GM12878 (cell line): ENCODE results near the gene MAST4. TPM values are rescaled to one million over a fixed set of nuclear protein-coding genes. Genes with fewer than 3 reads are reported as not detected.

Experiments
- ATAC-seq: fragments of 200-7000 bp; cut with Tn5 transposase; 3 replicates; pipeline ENCODE4 v1.9.1; 2020; ENCODE audit warnings: mild to moderate bottlenecking, moderate library complexity
- BruUV-seq: library from RNA; stranded (reverse); fragments of 400-500 nt; replicated peaks from 2 replicates; lab custom pipeline; 2021; lab: Mats Ljungman, UMichigan
- CTCF ChIA-PET: fragments of 300-600 bp; sonication (Branson Sonifier 250); formaldehyde crosslinking; extraction: SDS; loops from one replicate; lab custom pipeline; 2021; ENCODE audit warnings: inconsistent platforms; lab: Yijun Ruan, JAX
- POLR2A ChIA-PET: fragments of 350-600 bp; formaldehyde crosslinking; extraction: SDS; loops from one replicate; lab custom pipeline; 2021; ENCODE audit warnings: inconsistent platforms; lab: Charles Lee
- RAD21 ChIA-PET: fragments of 300-600 bp; sonication (Branson Sonifier 250); formaldehyde crosslinking; loops from one replicate; lab custom pipeline; 2023; ENCODE audit warnings: antibody characterized with exemption; ENCODE audit not compliant: unreplicated experiment; lab: Charles Lee
- SMC1A ChIA-PET: fragments of 300-600 bp; sonication (Branson Sonifier 250); formaldehyde crosslinking; loops from one replicate; lab custom pipeline; 2023; ENCODE audit not compliant: unreplicated experiment, uncharacterized antibody; lab: Charles Lee
- DNase-seq: peaks from one replicate; pipeline ENCODE4 v3.0.0-alpha.2; 2011; ENCODE audit warnings: low read depth, low spot score
- FAIRE-seq: peaks from 3 replicates; lab custom pipeline; 2011; peaks lifted over from hg19 to GRCh38; lab: Jason Lieb, UNC
- H2AFZ ChIP-seq: 2 replicates; pipeline ENCODE4 v1.6.0; 2011; ENCODE audit warnings: low read depth, low read length, control low read depth; ENCODE audit not compliant: control insufficient read depth
- H3K27ac ChIP-seq: 2 replicates; pipeline ENCODE4 v1.5.1; 2011; ENCODE audit warnings: control low read depth; ENCODE audit not compliant: control insufficient read depth, insufficient read depth
- H3K27me3 ChIP-seq, 2 experiments: replicated peaks in 1 of 2; 2 replicates each; pipeline versions ENCODE4 v1.6.0 to v1.6.1; 2011; ENCODE audit warnings: low read length in 1 of 2; ENCODE audit not compliant: control insufficient read depth in 2 of 2, insufficient read depth in 2 of 2
- H3K36me3 ChIP-seq, 2 experiments: 2 replicates each; pipeline ENCODE4 v1.5.1; 2011; ENCODE audit warnings: low read length in 1 of 2; ENCODE audit not compliant: control insufficient read depth in 2 of 2, insufficient read depth in 2 of 2
- H3K4me1 ChIP-seq: 2 replicates; pipeline ENCODE4 v1.6.1; 2011; ENCODE audit warnings: mild to moderate bottlenecking, low read length, moderate library complexity, mixed read lengths; ENCODE audit not compliant: control insufficient read depth, insufficient read depth
- H3K4me2 ChIP-seq: 2 replicates; pipeline ENCODE4 v1.6.0; 2011; ENCODE audit warnings: control low read depth; ENCODE audit not compliant: control insufficient read depth, insufficient read depth
- H3K4me3 ChIP-seq: fragments of 200-600 bp; sonication (generic); 2 replicates; pipeline ENCODE4 v1.5.1; 2016
- H3K79me2 ChIP-seq: 2 replicates; pipeline ENCODE4 v1.6.0; 2011; ENCODE audit warnings: low read length; ENCODE audit not compliant: control insufficient read depth, insufficient read depth
- H3K9ac ChIP-seq: 2 replicates; pipeline ENCODE4 v1.8.0; 2011; ENCODE audit warnings: low read length, control low read depth, mixed read lengths; ENCODE audit not compliant: control insufficient read depth, insufficient read depth
- H3K9me3 ChIP-seq: replicated peaks from 3 replicates; pipeline ENCODE4 v1.5.1; 2011; ENCODE audit warnings: mild to moderate bottlenecking, low read length; ENCODE audit not compliant: control insufficient read depth, insufficient read depth
- H4K20me1 ChIP-seq: 2 replicates; pipeline ENCODE4 v1.6.0; 2011; ENCODE audit not compliant: control insufficient read depth, insufficient read depth
- ASH2L ChIP-seq: fragments of 300-600, 200-600 bp; sonication (generic); IDR thresholded peaks from 2 replicates; pipeline ENCODE4 v1.6.1; 2017; ENCODE audit warnings: low read depth, mild to moderate bottlenecking, borderline replicate concordance
- ATF3 ChIP-seq: IDR thresholded peaks from 2 replicates; pipeline ENCODE4 v1.6.1; 2011; ENCODE audit warnings: low read depth, mild to moderate bottlenecking, low read length, moderate library complexity, borderline replicate concordance; ENCODE audit errors: extremely low read depth
- ATF7 ChIP-seq: fragments of 450-650 bp; IDR thresholded peaks from 2 replicates; pipeline ENCODE4 v1.6.1; 2016; ENCODE audit warnings: low read depth, mild to moderate bottlenecking
- BACH1 ChIP-seq: fragments of 450-650 bp; IDR thresholded peaks from 2 replicates; pipeline ENCODE4 v1.6.1; 2017; ENCODE audit warnings: mild to moderate bottlenecking, borderline replicate concordance
- CTCF ChIP-seq, 3 experiments: IDR thresholded peaks in 2 of 3; conservative IDR thresholded peaks in 1 of 3; 2 replicates each; pipeline ENCODE4 v1.5.1; 2011; ENCODE audit warnings: low read depth in 3 of 3, low read length in 3 of 3, mild to moderate bottlenecking in 3 of 3, control low read depth in 2 of 3, moderate library complexity in 2 of 3, inconsistent platforms in 1 of 3, mixed read lengths in 1 of 3; ENCODE audit not compliant: control insufficient read depth in 2 of 3, insufficient read depth in 1 of 3; ENCODE audit errors: extremely low read depth in 1 of 3
- E2F4 ChIP-seq: IDR thresholded peaks from 2 replicates; pipeline ENCODE4 v1.6.1; 2012; ENCODE audit warnings: low read depth, low read length, improper control_type of control experiment
- EGR1 ChIP-seq, 2 experiments: IDR thresholded peaks; 1 replicate in 1 of 2; 2 replicates in 1 of 2; pipeline ENCODE4 v1.6.1; 2011 to 2012; ENCODE audit warnings: low read depth in 2 of 2, low read length in 2 of 2, borderline replicate concordance in 1 of 2, mild to moderate bottlenecking in 1 of 2, moderate library complexity in 1 of 2
- FOXK2 ChIP-seq: fragments of 450-650 bp; IDR thresholded peaks from 2 replicates; pipeline ENCODE4 v1.6.1; 2017; ENCODE audit warnings: mild to moderate bottlenecking, moderate library complexity
- IRF4 ChIP-seq: IDR thresholded peaks from 2 replicates; pipeline ENCODE4 v1.6.1; 2011; ENCODE audit warnings: low read depth, low read length
- KAT2A ChIP-seq: conservative IDR thresholded peaks from 2 replicates; pipeline ENCODE4 v1.6.1; 2011; ENCODE audit warnings: low read depth, low read length; ENCODE audit not compliant: control insufficient read depth
- MEF2B ChIP-seq: fragments of 450-650 bp; IDR thresholded peaks from 2 replicates; pipeline ENCODE4 v1.6.1; 2018; ENCODE audit warnings: mild to moderate bottlenecking, moderate library complexity; ENCODE audit not compliant: partially characterized antibody, poor library complexity, severe bottlenecking
- NRF1 ChIP-seq: conservative IDR thresholded peaks from 2 replicates; pipeline ENCODE4 v1.6.1; 2011; ENCODE audit warnings: mild to moderate bottlenecking, low read depth, low read length, improper control_type of control experiment
- RAD21 ChIP-seq: IDR thresholded peaks from 2 replicates; pipeline ENCODE4 v1.6.1; 2011; ENCODE audit warnings: mild to moderate bottlenecking, low read depth, low read length, moderate library complexity; ENCODE audit not compliant: insufficient read depth
- TARDBP ChIP-seq: IDR thresholded peaks from 2 replicates; pipeline ENCODE4 v1.6.1; 2016; ENCODE audit warnings: borderline replicate concordance
- TBL1XR1 ChIP-seq: IDR thresholded peaks from 2 replicates; pipeline ENCODE4 v1.6.1; 2012; ENCODE audit warnings: low read depth, low read length, improper control_type of control experiment
- ZNF592 ChIP-seq: fragments of 450-650 bp; IDR thresholded peaks from 2 replicates; pipeline ENCODE4 v1.6.1; 2017; ENCODE audit warnings: mild to moderate bottlenecking, moderate library complexity
- WGBS: methylation state at CpG from one replicate; pipeline ENCODE4 v1.1.6; 2016; ENCODE audit warnings: low lambda C conversion rate; ENCODE audit not compliant: insufficient replicate concordance, insufficient coverage; ENCODE audit errors: missing lambda C conversion rate; 5-methylcytosine and 5-hydroxymethylcytosine counted together
- in situ Hi-C: fragments of 300-500 bp; cut with MboI; formaldehyde crosslinking; loops from 9 replicates; pipeline ENCODE4 v1.14.3; 2018; ENCODE audit warnings: mixed read lengths
- intact Hi-C: fragments of 100-400 bp; cut with micrococcal nuclease; formaldehyde crosslinking; loops from one replicate; pipeline ENCODE4 v1.14.2; 2022; ENCODE audit not compliant: unreplicated experiment
- polyA plus RNA-seq, 11 experiments: library from polyadenylated mRNA; depleted of rRNA in 4 of 11; unstranded in 6 of 11; stranded (reverse) in 5 of 11; fragments of >200 nt; fragmentation: Nextera tagmentation in 4 of 11; fragmentation: Illumina TruSeq in 1 of 11; extraction: Ambion mirVana in 4 of 11; extraction: Trizol in 1 of 11; gene quantifications; 1 replicate in 1 of 11; 2 replicates in 10 of 11; pipeline versions ENCODE4 v1.2.1 to v1.2.3, GENCODE V29; 2011 to 2016; ENCODE audit warnings: inconsistent platforms in 2 of 11, missing spikeins in 2 of 11, low read depth in 1 of 11
- total RNA-seq, 4 experiments: library from RNA; depleted of rRNA in 3 of 4; stranded (reverse); fragments of >200 nt in 3 of 4; fragmentation: Illumina TruSeq in 1 of 4; extraction: Trizol in 1 of 4; gene quantifications; 2 replicates each; pipeline versions ENCODE4 v1.2.1 to v1.2.3, GENCODE V29; 2013 to 2021

The MAST4 gene
- total and polyA plus RNA-seq, 10 of the 15 experiments (the other 5 are each of a cell fraction or from before 2014, with no cell fraction given), result 0.02 to 1.6 (median 0.29) TPM; not detected in 1

- Histone ChIP-seq H3K36me3 (no peaks in the 10 kb centered on the region), H3K9ac (no peak overlapping the region), H4K20me1 (no peaks in the 10 kb centered on the region), H3K4me1 (peaks cover 7% of the 10 kb centered on the region), H3K27ac (no peak overlapping the region), H3K27me3 (peaks cover 0 to 6% of the 10 kb centered on the region in 2 experiments; a peak in 2 of 4 replicates), H3K9me3 (no peaks in the 10 kb centered on the region), H3K4me2 (0 out of 2 replicates have a peak overlapping the region, but pooled peaks have one; percentile 0), H3K4me3 (no peak overlapping the region), H3K79me2 (no peaks in the 10 kb centered on the region), H2AFZ (no peak overlapping the region)
- CTCF ChIA-PET, result interaction anchor here (0.6 to 3.2 kb wide), 4 partner anchors 9 to 528 kb away, joined by 3 to 8 read pairs (median 4); no protein-coding TSS in a partner anchor
- in situ Hi-C loops, result no loop called here
- SMC1A ChIA-PET, result interaction anchor here (0.6 to 1.5 kb wide), 3 partner anchors 10 to 270 kb away, joined by 3 to 7 read pairs (median 3); no protein-coding TSS in a partner anchor
- peak; percentile 97 for ATAC-seq
- BruUV-seq, result no TSS peak
- DNase-seq, result peak; percentile 78
- RAD21 ChIA-PET, result no interaction called here
- FAIRE-seq, result peak; percentile 80
- intact Hi-C loops, result loop anchor here (10.0 kb wide), 1 partner anchor 364 kb away; no protein-coding TSS in a partner anchor
- 2% methylated on average over 2 of the region's 2 CpGs for WGBS
- POLR2A ChIA-PET, result no interaction called here
- TF ChIP-seq RAD21 (no peak), CTCF (IDR thresholded peaks at IDR 0.05 in 2 of 3, conservative IDR thresholded peaks at IDR 0.05 in 1 of 3; ENCODE audit: control insufficient read depth in 2 of 3, extremely low read depth in 1 of 3, insufficient read depth in 1 of 3, low read depth in 3 of 3, low read length in 3 of 3) (no peak), FOXK2 (no peak), NRF1 (no peak), BACH1 (peak; percentile 47; the same call in 1 of the 2 replicates), ASH2L (no peak), ZNF592 (no peak), KAT2A (no peak), E2F4 (no peak), MEF2B (peak; percentile 52), IRF4 (peak; percentile 98), ATF3 (no peak), EGR1 (IDR thresholded peaks at IDR 0.05; ENCODE audit: borderline replicate concordance in 1 of 2, low read depth in 2 of 2, low read length in 2 of 2) (no peak), TBL1XR1 (peak; percentile 41; the same call in 1 of the 2 replicates), TARDBP (no peak), ATF7 (0 out of 2 replicates have a peak, but pooled peaks have one; percentile 25)
Measured at GRCh38 chr5:66840511-66841013, 244.4 kb downstream of the MAST4 start.
